ENCODE data around the gene SUCLG1. TPM values are rescaled to one million over a fixed set of nuclear protein-coding genes. Genes with fewer than 3 reads are reported as not detected.
A peak's percentile ranks its signal among the peaks of the same experiment; 100 is the strongest.

The SUCLG1 gene
- 168 and 190 TPM in 2 replicates for total RNA-seq
- polyA plus RNA-seq: 145 and 164 TPM in 2 replicates

- H4K20me1 ChIP-seq (ENCODE audit: insufficient read depth, poor library complexity, severe bottlenecking): peaks cover 15% of the 10 kb centered on the region
- H3K9me2 ChIP-seq (replicated peaks; ENCODE audit: insufficient read depth): no peaks in the 10 kb centered on the region
- no peaks in the 10 kb centered on the region for H3K36me3 ChIP-seq (replicated peaks; ENCODE audit: insufficient read depth, low read depth)
- H2AFZ ChIP-seq: peak within 1 kb of the TSS; percentile 52
- no peaks in the 10 kb centered on the region for H3K9me3 ChIP-seq (ENCODE audit: low read depth)
- under 1% methylated on average over 53 of the region's 57 CpGs for WGBS (ENCODE audit: low lambda C conversion rate, missing lambda C conversion rate)
- peaks cover 46% of the 10 kb centered on the region for H3K79me2 ChIP-seq
- no peaks in the 10 kb centered on the region for H3K27me3 ChIP-seq
- H3K4me2 ChIP-seq: peak within 1 kb of the TSS; percentile 71
- TF ChIP-seq EZH2phosphoT487 (IDR thresholded peaks at IDR 0.05; ENCODE audit: low read depth, severe bottlenecking, unreplicated experiment) (no peak), CTCF (IDR thresholded peaks at IDR 0.05; ENCODE audit: poor library complexity) (no peak), EZH2 (IDR thresholded peaks at IDR 0.05; ENCODE audit: borderline replicate concordance) (no peak)
- H3K4me3 ChIP-seq: peak within 1 kb of the TSS; percentile 89
- H3K4me1 ChIP-seq (ENCODE audit: insufficient read depth): peaks cover 23% of the 10 kb centered on the region
- peak within 1 kb of the TSS; percentile 95 for H3K27ac ChIP-seq
- DNase-seq (ENCODE audit: low spot score): peak; percentile 88
Measured at GRCh38 chr2:84459018-84459943, at the start of gene SUCLG1. SUCLG1 (minus strand) TSS chr2:84459280; CDS start chr2:84459269, 11 bp downstream.

GRCh38 chr2:84498150-84498799, 39.2 kb upstream of the SUCLG1 start:
- Histone ChIP-seq H3K36me3 (replicated peaks; ENCODE audit: insufficient read depth, low read depth) (no peaks in the 10 kb centered on the region), H3K27me3 (no peaks in the 10 kb centered on the region), H4K20me1 (ENCODE audit: insufficient read depth, poor library complexity, severe bottlenecking) (no peaks in the 10 kb centered on the region), H3K4me1 (ENCODE audit: insufficient read depth) (no peaks in the 10 kb centered on the region), H3K4me3 (no peak overlapping the region), H3K79me2 (no peaks in the 10 kb centered on the region), H3K4me2 (no peak overlapping the region), H3K9me3 (ENCODE audit: low read depth) (no peaks in the 10 kb centered on the region), H2AFZ (no peak overlapping the region), H3K9me2 (replicated peaks; ENCODE audit: insufficient read depth) (no peaks in the 10 kb centered on the region), H3K27ac (no peak overlapping the region)
- DNase-seq (ENCODE audit: low spot score): no peak
- no peak for TF ChIP-seq EZH2 (IDR thresholded peaks at IDR 0.05; ENCODE audit: borderline replicate concordance)
- no peak for TF ChIP-seq CTCF (IDR thresholded peaks at IDR 0.05; ENCODE audit: poor library complexity)

- no peak for TF ChIP-seq EZH2 (IDR thresholded peaks at IDR 0.05; ENCODE audit: borderline replicate concordance)
- no peak for TF ChIP-seq EZH2phosphoT487 (IDR thresholded peaks at IDR 0.05; ENCODE audit: low read depth, severe bottlenecking, unreplicated experiment)
- no peak for TF ChIP-seq CTCF (IDR thresholded peaks at IDR 0.05; ENCODE audit: poor library complexity)
- Histone ChIP-seq H3K27ac (no peak overlapping the region), H3K9me3 (ENCODE audit: low read depth) (no peaks in the 10 kb centered on the region), H3K4me1 (ENCODE audit: insufficient read depth) (no peaks in the 10 kb centered on the region), H3K4me2 (no peak overlapping the region), H4K20me1 (ENCODE audit: insufficient read depth, poor library complexity, severe bottlenecking) (no peaks in the 10 kb centered on the region), H3K27me3 (no peaks in the 10 kb centered on the region), H3K36me3 (replicated peaks; ENCODE audit: insufficient read depth, low read depth) (no peaks in the 10 kb centered on the region), H3K79me2 (no peaks in the 10 kb centered on the region), H3K4me3 (no peak overlapping the region), H2AFZ (no peak overlapping the region), H3K9me2 (replicated peaks; ENCODE audit: insufficient read depth) (no peaks in the 10 kb centered on the region)
- WGBS (ENCODE audit: low lambda C conversion rate, missing lambda C conversion rate): 91% methylated on average over 3 of the region's 3 CpGs
- DNase-seq (ENCODE audit: low spot score): no peak
Measured at GRCh38 chr2:84497285-84497684, 38.2 kb upstream of the SUCLG1 start.
